NOMO-1 treated with dmso at 0.1 percent for 144 hours (cell line): ENCODE data around the gene GALNT16.
"Not testable (repeated sequence)": the region's sequence is repeated elsewhere in the genome, so short reads cannot be mapped to it uniquely, and the experiment has no call there.

Experiments used
- DNase-seq: peaks from one replicate; lab custom pipeline; 2025; ENCODE audit not compliant: unreplicated experiment; lab: John Stamatoyannopoulos, UW

GALNT16 gene

GRCh38 chr14:69259168-69259526, 811 bp upstream of the GALNT16 start:
- DNase-seq, result no peak

- no peak for DNase-seq
Observed at GRCh38 chr14:69260190-69260860, 367 bp downstream of the GALNT16 start.

GRCh38 chr14:69260861-69261564, 1.1 kb downstream of the GALNT16 start:
- DNase-seq, result no peak

- DNase-seq, result no peak
Observed at GRCh38 chr14:69261761-69262331, 1.9 kb downstream of the GALNT16 start.

- DNase-seq, result no peak
Observed at GRCh38 chr14:69262516-69262915, 2.6 kb downstream of the GALNT16 start.

GRCh38 chr14:69263364-69263763, 3.4 kb downstream of the GALNT16 start:
- no peak for DNase-seq

GRCh38 chr14:69263771-69264170, 3.8 kb downstream of the GALNT16 start:
- DNase-seq, result no peak

- no peak for DNase-seq
Observed at GRCh38 chr14:69266572-69267345, 6.8 kb downstream of the GALNT16 start.

- no peak for DNase-seq
Observed at GRCh38 chr14:69267492-69267891, 7.5 kb downstream of the GALNT16 start.

- DNase-seq, result no peak
Observed at GRCh38 chr14:69268223-69268622, 8.3 kb downstream of the GALNT16 start.

GRCh38 chr14:69268763-69269162, 8.8 kb downstream of the GALNT16 start:
- DNase-seq, result no peak

- DNase-seq, result no peak
Observed at GRCh38 chr14:69269381-69269780, 9.4 kb downstream of the GALNT16 start.

GRCh38 chr14:69270097-69270496, 10.1 kb downstream of the GALNT16 start:
- no peak for DNase-seq

GRCh38 chr14:69270795-69271708, 11.1 kb downstream of the GALNT16 start:
- no peak for DNase-seq

- DNase-seq, result no peak
Observed at GRCh38 chr14:69274321-69274720, 14.4 kb downstream of the GALNT16 start.

GRCh38 chr14:69275331-69275730, 15.4 kb downstream of the GALNT16 start:
- DNase-seq, result no peak

- not testable (repeated sequence) for DNase-seq
Observed at GRCh38 chr14:69277356-69277755, 17.4 kb downstream of the GALNT16 start.

- DNase-seq, result no peak
Observed at GRCh38 chr14:69280746-69281291, 20.9 kb downstream of the GALNT16 start.

- DNase-seq, result no peak
Observed at GRCh38 chr14:69281450-69282169, 21.7 kb downstream of the GALNT16 start.

- no peak for DNase-seq
Observed at GRCh38 chr14:69282448-69282847, 22.5 kb downstream of the GALNT16 start.
